Stimulated activated CD4-positive, alpha-beta T cell treated with anti-CD3 and anti-CD28 coated beads, Interleukin-12 subunit alpha, Interleukin-12 subunit beta, amount 100 ng/mL, for 48 hours (primary cell): ENCODE data around the gene CRADD.
"Not testable (repeated sequence)": the region's sequence is repeated elsewhere in the genome, so short reads cannot be mapped to it uniquely, and the experiment has no call there.

ENCODE experiments used
- DNase-seq, 3 donors: peaks; one replicate each; pipeline ENCODE4 v3.0.0-alpha.2; 2020; ENCODE audit warnings: low read depth in 2 of 3, low spot score in 1 of 3

Gene CRADD

DNA sequence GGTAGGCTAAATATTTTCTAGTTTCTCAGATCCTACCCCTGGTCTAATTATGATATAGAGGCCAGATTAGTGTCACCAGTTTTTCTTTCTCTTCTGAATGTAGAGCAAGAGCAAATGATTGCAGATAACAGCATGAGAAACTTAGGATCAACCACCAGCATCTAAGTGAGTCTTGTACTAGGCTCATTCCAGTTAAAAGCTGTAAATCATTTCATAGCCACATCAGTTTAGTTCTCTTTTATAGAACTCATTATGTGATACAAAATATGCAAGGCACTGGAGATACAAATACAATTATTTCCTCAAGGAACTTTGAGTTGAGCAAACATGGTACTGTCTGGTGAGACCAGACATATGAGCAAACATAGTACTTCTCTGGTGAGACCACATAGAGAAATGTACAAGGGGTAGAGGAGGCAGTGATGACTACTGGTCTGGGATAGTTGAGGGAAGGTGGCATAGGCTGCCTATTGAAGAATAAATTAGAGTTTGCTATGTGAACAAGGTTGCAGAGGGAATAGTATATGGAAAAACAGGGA, 59.5 kb downstream of the CRADD start:
- no peak for DNase-seq

DNA sequence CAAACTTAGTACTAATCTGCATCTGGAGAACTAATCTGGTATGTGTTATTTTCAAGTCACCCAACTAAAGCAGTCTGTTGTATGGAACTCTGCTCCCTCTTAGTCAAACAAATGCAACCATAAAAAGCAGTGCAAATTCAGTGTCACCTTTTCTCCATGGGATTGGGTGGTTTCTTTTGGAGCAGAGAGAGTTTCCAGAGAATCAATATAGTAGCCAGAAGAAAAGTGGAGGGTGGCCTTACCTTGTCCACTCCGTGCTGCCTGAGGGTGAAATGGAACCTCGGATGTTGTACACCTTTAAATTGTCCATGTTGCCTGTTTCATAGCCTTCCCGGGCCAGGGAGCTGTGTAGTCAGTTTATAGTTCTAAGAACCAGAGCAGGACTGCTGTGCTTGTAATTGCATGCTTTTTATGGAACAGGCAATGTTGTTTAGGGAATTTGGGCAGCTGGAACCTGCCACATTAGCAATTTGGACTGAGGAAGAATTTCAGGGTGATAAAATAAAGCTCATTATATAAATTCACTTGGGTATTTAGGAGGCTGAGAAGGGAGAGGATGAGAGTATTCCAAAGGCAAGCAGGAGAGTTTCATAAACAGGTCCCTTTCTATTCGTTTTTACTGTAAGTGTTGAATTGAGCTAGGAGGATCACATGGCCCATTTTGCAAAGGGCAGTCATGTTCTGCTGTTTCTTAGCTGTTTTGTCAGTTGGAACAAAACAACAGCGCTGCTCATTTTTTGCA, 60.5 kb downstream of the CRADD start:
- no peak for DNase-seq

DNA sequence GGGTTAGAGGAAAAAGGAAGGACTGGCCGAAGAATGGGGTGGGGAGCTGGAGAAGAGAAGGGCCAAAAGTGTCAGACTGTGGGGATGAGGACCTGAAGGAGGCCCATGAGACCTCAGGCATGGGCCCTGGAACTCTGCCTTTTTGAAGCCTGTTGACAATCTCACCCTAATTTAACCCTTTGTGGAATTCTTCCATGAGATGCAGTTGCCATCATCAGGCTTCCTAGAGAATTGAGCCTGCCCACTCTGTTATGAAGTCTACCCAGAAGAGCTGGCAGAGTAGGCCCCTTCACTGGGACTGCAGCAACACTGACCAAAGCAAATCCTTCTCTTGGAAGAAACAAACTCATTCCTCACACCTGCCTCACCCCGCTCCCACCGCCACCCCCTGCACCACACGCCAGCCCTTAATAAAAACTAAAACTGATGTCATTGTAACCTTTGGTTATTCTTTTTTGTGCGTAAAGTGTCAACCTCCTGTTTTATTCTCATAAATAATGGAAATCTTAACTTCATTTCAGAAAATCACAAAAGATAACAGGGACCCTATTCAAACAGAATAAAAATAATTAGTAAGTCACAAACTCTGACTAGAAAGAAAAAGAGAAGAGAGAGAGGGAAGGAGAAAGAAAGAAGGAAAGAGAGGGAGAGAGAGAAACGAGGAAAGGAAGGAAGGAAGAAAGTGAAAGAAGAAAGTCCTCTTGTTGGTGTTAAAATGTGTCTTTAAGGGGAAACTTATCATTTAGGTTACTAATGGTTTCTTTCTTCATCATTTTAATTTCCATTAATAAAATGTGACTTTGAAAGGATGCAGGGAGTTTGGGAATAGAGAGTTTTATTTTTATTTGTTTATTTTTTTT, 61.3 kb downstream of the CRADD start:
- no peak for DNase-seq

DNA sequence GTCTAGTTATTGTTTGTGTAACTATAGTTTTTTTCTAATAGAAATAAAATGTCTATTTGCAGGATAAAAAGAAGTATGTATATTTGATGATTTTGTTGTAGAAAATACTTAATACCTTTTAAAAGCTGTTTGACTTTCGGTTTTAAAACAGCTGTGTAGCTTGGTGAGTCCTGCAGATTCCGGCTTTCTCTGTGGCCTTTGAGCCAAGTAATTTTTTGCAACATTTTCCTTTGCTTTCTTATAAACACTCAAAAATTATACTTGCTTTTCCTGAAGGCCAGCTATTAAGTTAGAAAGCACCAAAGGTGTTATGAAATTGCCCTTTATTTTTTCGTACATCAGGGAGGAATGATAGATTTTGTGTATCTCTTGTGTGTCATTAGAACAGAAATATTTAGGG, 63.6 kb downstream of the CRADD start:
- DNase-seq, result no peak

DNA sequence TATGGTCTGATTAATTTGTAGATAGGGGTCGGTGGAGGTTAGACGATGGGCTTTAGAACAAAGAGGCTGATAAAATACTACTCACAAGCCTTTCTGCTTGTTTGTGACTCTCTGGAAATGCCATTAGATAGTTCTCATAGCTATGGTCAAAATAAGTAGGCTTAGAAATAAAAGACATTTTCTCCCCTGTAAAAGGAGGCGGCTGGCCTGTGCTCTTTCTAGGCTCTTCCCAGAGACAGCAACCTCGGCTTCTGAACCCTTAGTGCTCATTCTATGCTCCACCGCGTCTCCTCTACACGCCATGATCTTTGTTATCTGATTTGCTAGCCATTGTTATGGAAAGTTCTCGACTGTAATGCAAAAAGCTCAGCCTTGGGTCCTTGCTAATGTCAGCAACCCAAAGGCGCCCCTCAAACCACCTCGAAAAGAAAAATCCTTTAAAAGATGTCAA, 64.5 kb downstream of the CRADD start:
- DNase-seq, result no peak

DNA sequence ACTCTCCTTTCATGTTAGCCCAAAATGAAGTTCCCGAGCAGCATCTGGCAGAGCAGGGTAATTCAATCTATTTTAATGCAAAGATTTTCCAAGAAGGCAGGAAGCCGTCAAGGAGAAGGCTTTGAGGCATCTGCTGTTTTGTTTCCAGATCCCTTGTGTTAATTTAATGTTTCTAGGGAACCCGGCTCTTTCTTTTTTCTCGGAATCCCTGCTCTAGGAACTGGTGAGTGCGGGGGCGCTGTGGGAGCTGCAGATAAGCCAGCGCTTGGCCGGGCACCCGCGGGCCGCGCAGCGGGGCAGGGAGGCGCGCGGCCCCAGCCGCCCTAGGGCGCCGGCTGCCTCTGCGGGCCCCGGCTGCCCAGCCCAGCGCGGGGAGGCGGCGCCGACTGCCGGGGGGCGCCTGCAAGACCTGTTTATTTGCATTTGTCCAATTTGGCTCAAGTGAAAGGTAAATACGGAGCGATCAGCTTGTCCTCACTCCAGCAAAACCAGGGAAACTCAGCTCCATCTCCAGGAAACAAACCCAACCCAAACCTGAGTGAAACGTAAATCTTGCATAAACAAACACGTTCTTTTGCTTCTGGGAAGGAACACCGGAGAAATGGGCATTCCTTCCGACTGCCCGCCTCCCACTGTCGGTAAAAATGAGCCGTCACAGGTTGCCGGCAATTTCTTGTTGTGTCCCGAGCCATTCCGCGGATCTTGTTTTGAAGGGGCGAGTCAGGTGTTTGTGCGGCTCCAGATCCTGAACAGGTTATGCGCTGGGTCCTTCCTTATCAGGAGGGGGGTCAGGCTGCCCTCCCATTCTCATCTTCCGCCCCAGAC, 65.1 kb downstream of the CRADD start:
- peak; percentile 26 to 62 (median 34) for DNase-seq

DNA sequence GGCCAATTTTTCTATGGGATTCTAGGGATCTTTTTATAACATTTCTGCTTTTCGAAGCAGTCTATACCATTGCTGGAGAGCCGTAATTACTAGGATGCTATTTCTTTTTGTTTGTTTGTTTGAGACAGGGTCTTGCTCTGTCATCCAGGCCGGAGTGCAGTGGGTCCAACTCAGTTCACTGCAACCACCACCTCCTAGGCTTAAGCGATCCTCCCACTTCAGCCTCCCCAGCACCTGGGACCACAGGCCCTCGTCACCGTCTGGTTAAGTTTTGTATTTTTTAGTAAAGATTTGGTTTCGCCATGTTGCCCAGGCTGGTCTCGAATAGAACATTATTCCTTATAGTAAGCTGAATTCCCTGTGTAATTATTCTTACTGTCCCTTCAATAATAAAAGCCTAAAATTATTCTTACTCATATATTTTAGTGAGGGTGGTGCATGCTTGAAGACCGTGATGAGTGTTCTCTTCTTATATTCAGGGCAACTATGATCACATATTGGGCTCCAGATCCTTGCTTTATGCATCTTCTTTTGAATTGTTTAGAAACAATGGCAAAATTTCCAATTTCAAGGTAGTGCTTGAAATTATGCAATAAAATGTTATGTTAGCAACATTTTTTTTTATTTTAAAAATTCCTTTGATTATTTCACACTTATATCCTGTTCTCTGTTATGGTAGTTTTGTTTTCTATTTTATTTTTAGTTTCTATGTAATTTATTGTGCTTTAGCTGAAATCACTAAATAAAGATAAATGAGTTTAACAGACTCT, 66.2 kb downstream of the CRADD start:
- no peak for DNase-seq

DNA sequence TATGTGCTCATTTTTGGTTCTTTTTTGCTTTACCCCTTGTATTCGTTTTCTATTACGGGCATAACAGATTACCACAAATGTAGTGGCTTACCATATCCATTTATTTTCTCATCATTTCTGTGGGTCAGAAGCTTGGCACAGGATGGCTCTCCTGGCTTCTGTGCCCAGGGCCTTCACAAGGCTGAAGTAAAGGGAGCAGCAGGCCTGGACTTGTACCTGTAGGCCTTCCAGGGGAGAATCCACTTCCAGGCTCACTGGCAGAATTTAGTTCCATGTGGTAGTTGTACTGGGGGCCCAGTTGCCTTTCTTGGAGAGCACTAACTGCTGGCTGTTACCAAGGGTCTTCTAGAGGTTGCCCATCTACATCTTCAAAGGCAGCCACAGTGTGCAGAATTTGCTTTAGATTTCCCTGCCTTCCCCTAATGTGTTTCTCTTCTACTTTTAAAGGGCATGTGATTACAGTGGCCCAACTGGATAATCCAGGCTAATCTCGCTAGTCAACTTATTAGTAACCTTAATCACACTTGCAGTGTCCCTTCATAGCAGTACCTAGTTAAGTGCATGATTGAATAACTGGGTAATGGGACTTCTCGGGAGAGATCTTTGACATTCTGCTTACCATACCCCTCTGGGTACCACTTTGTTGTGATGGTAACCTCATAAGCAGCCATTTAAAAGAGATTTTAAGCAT, 67.0 kb downstream of the CRADD start:
- no peak for DNase-seq

DNA sequence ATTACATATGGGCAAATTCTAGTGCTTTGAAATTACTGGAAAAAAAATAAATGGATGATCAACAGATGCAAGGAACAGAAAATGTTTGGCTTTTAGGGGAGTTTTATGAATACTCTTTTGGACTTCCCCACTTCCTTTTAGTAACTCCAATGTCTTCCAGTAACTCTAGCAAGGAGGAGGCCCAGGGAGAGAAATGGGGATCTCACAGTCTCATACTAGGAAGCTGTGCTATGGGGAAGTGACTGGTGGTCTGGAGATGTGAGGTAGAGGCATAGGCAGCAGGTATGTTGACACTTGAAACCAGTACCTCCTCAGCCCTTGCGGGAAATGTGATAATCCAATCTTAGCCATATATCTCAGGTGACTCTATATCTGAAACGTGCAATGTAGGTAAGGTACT, 68.1 kb downstream of the CRADD start:
- DNase-seq, result no peak

DNA sequence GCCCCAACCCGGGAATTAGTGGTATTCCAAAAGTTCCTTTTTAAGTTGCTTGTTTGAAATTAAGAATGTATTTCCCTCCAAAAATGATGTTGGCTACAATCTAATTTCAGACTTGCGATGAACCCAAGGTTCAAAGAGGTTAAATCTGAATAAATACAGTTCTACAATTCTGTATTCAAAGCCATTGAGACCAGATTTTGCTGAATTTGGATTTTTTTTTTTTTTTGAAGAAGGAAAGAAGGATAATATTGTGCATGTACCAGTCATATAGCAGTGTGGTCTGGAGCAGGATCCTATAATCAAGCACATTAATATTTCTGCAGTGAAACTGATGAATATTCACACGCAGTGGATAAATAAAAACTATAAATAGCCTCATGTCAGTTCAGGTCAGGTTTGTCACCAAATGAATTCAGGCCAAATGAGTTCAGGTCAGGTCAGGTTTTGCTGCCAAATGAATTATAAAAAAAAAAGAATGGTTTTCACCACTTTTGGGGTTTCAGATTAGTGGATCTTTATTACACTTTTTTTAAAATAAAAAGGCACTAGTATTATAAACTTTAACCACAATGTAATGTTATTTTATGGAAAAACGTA, 69.5 kb downstream of the CRADD start:
- no peak for DNase-seq

DNA sequence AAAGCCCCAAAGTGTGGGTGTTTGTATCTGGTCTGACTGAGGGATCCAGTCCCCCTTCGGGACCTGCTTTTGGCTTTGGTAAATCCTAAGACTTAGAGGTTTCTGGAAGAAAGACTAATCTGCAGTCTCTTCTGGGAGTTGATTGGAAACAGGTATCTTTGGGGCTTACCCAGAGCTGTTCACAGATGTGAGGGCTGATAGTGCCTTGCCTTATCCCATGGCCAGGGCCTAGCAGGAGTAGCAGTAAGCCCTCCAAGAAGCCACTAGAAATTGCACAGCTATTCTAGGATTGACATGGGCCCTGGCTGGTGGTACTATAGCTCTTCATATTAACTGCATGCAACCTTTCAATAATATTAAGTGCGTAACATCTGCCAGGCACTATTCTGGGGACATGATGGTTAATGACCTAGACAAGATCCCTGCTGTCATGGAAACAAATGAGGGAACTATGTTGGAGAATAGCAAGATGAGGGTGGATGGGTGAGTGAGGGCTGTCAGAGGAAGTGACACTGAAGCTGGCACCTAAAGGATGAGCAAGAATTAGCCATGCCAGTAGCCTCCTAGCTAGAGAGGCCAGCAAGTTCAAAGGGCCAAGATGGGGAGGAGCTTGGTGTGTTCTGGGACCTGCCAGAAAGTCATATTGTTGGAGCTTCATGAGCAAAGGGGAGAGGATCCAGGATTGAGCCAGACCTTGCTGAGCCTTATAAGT, 71.7 kb downstream of the CRADD start:
- no peak for DNase-seq

DNA sequence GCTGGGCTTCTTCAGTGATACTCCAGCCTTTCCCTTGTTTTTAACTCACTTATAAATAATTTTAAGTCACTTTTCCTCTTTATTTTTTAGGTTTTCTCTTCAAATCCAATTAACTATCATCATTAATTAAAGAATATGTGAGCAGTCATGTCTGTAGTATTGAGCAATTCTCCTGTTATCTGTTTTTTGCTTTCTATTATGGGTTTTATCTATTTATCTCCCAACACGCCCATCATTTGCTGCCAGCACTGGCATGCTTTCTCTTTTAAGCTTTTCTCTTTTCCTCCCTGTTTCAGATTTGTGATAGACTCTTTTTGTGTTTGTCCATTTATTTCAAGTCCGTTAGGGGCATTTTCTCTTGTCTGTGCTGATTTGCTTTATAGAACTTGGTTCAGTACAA, 72.3 kb downstream of the CRADD start:
- no peak for DNase-seq

DNA sequence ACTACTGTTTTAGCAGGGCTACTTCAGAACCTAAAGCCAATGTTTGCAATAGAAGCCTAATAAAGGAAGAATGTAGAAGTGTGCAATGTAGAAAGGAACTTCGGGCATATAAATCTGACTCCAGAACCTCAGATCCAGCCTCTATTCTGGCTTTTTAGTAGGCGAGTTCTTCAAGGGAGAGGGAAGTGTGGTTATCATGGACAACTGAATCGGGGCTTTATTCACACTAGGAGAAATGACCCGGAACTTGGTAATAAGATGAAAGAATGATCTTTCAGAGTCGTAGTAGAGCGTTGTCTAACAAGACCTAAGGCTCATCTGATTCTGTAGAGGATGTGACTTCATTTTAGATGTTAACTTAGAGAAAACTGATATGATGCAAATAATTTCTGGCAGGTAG, 72.9 kb downstream of the CRADD start:
- DNase-seq, result no peak

DNA sequence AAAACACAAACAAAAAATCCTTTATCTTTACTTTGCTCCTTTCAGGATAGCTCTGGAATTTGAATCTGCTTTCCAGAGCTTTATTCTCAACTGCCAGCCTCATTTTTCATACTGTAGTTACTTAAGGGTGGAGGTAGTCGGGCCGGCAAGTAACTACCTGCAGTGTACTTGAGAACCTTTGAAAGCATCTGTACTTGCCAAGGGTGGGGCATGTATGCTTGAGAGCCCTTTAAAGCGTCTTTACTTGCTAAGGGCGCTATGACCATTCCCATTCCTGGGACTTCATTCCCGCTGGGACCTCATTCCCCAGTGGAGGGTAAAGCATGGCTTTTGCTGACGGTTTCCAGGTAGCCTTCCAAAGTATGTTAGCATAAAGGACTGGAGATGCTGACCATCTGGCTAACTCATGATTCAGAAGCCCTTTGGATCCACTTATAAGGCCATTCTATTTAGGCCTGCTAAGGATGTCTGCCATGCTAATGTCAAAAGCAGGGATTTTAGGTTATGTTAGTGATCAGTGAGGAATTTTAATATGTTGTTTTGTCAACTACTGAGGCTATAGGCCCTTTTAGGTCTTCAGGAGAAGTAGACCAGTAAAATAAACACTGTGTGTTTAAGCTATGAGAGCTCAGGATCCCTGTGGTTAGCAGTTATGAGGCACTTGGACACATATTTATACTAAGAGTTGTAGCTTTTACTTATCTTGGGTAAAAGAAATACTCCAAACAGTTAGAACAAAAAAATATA, 74.9 kb downstream of the CRADD start:
- DNase-seq, result no peak

DNA sequence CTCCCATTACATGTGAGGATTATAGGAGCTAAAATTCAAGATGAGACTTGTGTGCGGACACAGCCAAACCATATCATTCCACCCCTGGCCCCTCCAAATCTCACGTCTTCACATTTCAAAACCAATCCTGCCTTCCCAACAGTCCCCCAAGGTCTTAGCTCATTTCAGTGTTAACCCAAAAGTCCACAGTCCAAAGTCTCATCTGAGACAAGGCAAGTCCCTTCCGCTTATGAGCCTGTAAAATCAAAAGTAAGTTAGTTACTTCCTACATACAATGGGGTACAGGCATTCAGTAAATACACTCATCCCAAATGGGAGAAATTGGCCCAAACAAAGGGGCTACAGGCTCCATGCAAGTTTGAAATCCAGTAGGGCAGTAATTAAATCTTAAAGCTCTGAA, 76.1 kb downstream of the CRADD start:
- DNase-seq, result no peak

DNA sequence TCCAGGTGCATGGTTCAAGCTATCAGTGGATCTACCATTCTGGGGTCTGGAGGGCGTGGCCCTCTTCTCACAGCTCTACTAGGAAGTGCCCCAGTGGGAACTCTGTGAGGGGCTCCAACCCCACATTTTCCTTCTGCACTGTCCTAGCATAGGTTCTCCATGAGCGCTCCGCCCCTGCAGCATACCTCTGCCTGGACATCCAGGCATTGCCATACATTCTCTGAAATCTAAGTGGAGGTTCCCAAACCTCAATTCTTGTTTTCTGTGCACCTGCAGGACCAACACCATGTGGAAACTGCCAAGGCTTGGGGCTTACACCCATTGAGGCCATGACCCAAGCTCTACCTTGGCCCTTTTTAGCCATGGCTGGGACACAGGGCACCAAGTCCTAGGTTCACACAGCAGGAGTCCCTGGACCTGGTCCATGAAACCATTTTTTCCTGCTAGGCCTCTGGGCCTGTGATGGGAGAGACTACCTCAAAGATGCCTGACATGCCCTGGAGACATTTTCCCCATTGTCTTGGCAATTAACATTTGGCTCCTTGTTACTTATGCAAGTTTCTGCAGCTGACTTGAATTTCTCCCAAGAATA, 76.8 kb downstream of the CRADD start:
- DNase-seq, result no peak

DNA sequence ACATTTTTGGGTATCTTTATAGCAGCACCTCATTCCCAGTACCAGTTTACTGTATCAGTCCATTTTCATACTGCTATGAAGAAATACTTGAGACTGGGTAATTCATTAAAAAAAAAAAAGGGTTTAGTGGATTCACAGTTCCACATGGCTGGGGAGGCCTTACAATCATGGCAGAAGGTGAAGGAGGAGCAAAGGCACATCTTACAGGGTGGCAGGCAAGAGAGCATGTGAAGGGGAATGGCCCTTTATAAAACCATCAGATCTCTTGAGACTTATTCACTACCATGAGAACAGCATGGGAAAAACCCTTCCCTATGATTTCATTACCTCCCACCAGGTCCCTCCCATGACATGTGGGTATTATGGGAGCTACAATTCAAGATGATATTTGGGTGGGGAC, 77.7 kb downstream of the CRADD start:
- not testable (repeated sequence) for DNase-seq

DNA sequence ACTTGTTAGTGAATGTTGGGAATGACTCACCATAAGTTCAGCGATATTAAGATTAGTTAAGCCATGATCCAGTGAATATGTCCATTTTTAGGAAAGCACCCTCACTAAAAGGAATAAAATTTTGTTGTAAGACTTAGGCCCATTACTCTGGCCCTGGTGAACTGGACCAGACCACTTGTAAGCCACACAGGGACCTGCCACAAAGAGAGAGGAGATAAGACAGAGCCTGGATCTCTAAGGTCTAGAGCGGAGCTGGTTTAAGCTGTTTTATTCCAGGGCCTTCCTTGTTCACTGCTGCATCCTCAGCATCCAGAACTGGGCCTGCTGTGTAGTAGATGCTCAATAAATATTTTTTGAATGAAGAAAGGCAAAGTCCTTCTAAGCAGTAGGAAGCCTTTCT, 79.1 kb downstream of the CRADD start:
- no peak for DNase-seq
